NCI-H2196 treated with DMSO at 0.1 percent for 48 hours (cell line): Measurements from ENCODE around the gene ALOX15B.
"Not testable (repeated sequence)": the region's sequence is repeated elsewhere in the genome, so short reads cannot be mapped to it uniquely, and the experiment has no call there.

Experiments
- DNase-seq: peaks from one replicate; lab custom pipeline; 2025; ENCODE audit not compliant: unreplicated experiment; lab: John Stamatoyannopoulos, UW

Gene ALOX15B

GRCh38 chr17:8061851-8062250 lies 23.0 kb downstream of the ALOX15B start:
- not testable (repeated sequence) for DNase-seq

- no peak for DNase-seq
Measured at GRCh38 chr17:8062435-8062806, 23.6 kb downstream of the ALOX15B start.

- DNase-seq, result no peak
Measured at GRCh38 chr17:8062807-8063483, 24.1 kb downstream of the ALOX15B start.

- DNase-seq, result no peak
Measured at GRCh38 chr17:8063761-8064534, 25.1 kb downstream of the ALOX15B start.

- no peak for DNase-seq
Measured at GRCh38 chr17:8064561-8065019, 25.7 kb downstream of the ALOX15B start.

GRCh38 chr17:8066841-8067775 lies 28.2 kb downstream of the ALOX15B start:
- DNase-seq, result no peak

- no peak for DNase-seq
Measured at GRCh38 chr17:8067806-8068205, 28.9 kb downstream of the ALOX15B start.

- DNase-seq, result no peak
Measured at GRCh38 chr17:8068736-8069586, 30.1 kb downstream of the ALOX15B start.

- no peak for DNase-seq
Measured at GRCh38 chr17:8069587-8069860, 30.7 kb downstream of the ALOX15B start.

GRCh38 chr17:8071496-8071895 lies 32.6 kb downstream of the ALOX15B start:
- DNase-seq, result no peak

GRCh38 chr17:8072341-8072728 lies 33.5 kb downstream of the ALOX15B start:
- no peak for DNase-seq

GRCh38 chr17:8072729-8073461 lies 34.0 kb downstream of the ALOX15B start:
- DNase-seq, result no peak

- no peak for DNase-seq
Measured at GRCh38 chr17:8073627-8074484, 35.0 kb downstream of the ALOX15B start.

GRCh38 chr17:8074554-8074953 lies 35.7 kb downstream of the ALOX15B start:
- no peak for DNase-seq

GRCh38 chr17:8075081-8075480 lies 36.2 kb downstream of the ALOX15B start:
- DNase-seq, result no peak

GRCh38 chr17:8075574-8076342 lies 36.9 kb downstream of the ALOX15B start:
- DNase-seq, result no peak

GRCh38 chr17:8076502-8077266 lies 37.8 kb downstream of the ALOX15B start:
- DNase-seq, result no peak

- not testable (repeated sequence) for DNase-seq
Measured at GRCh38 chr17:8077939-8078338, 39.1 kb downstream of the ALOX15B start.
